ENCODE results near the gene WDR17.

GRCh38 chr4:176034936-176035335 is 30.7 kb upstream of the WDR17 start:
- TF ChIP-seq POLR2A (IDR thresholded peaks at IDR 0.05): no peak
- TF ChIP-seq, protein P1, sequence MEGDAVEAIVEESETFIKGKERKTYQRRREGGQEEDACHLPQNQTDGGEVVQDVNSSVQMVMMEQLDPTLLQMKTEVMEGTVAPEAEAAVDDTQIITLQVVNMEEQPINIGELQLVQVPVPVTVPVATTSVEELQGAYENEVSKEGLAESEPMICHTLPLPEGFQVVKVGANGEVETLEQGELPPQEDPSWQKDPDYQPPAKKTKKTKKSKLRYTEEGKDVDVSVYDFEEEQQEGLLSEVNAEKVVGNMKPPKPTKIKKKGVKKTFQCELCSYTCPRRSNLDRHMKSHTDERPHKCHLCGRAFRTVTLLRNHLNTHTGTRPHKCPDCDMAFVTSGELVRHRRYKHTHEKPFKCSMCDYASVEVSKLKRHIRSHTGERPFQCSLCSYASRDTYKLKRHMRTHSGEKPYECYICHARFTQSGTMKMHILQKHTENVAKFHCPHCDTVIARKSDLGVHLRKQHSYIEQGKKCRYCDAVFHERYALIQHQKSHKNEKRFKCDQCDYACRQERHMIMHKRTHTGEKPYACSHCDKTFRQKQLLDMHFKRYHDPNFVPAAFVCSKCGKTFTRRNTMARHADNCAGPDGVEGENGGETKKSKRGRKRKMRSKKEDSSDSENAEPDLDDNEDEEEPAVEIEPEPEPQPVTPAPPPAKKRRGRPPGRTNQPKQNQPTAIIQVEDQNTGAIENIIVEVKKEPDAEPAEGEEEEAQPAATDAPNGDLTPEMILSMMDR (IDR thresholded peaks at IDR 0.05): no peak
